GM12892 (cell line): Measurements from ENCODE around the gene PMPCB.
"Not testable (repeated sequence)": the region's sequence is repeated elsewhere in the genome, so short reads cannot be mapped to it uniquely, and the experiment has no call there.

Source experiments
- POLR2A ChIP-seq: IDR thresholded peaks from 2 replicates; pipeline ENCODE4 v1.6.1; 2011; ENCODE audit warnings: low read depth, low read length, control low read depth
- POLR2AphosphoS5 ChIP-seq: IDR thresholded peaks from 2 replicates; pipeline ENCODE4 v1.6.1; 2011; ENCODE audit warnings: low read depth, low read length, control low read depth

GRCh38 chr7:103264054-103264453 lies 33.2 kb upstream of the PMPCB start:
- TF ChIP-seq POLR2A, POLR2AphosphoS5: not testable (repeated sequence)
